Colonic mucosa (tissue), 4 donors: Measurements from ENCODE around the gene MGAM2. TPM values are rescaled to one million over a fixed set of nuclear protein-coding genes. Genes with fewer than 3 reads are reported as not detected.

ENCODE experiments used
- DNase-seq: peaks from one replicate; pipeline ENCODE4 v3.0.0-alpha.2; 2020
- H3K27ac ChIP-seq: fragments of 200-600 bp; one replicate; pipeline ENCODE4 v1.8.0; 2021
- H3K27me3 ChIP-seq: fragments of 200-600 bp; one replicate; pipeline ENCODE4 v1.8.0; 2021
- H3K36me3 ChIP-seq: fragments of 200-600 bp; one replicate; pipeline ENCODE4 v1.8.0; 2021
- H3K4me1 ChIP-seq: fragments of 200-600 bp; one replicate; pipeline ENCODE4 v1.8.0; 2021; ENCODE audit warnings: mild to moderate bottlenecking
- H3K4me3 ChIP-seq: fragments of 200-600 bp; one replicate; pipeline ENCODE4 v1.8.0; 2021
- H3K9ac ChIP-seq, 2 donors: one replicate each; pipeline ENCODE4 v1.7.0; 2013; ENCODE audit warnings: control low read depth in 2 of 2, low read depth in 2 of 2, low read length in 2 of 2
- H3K9me3 ChIP-seq: fragments of 200-600 bp; one replicate; pipeline ENCODE4 v1.8.0; 2021
- intact Hi-C: fragments of 100-400 bp; cut with DNase I; formaldehyde crosslinking; loops from one replicate; pipeline ENCODE4 v1.14.1; 2022
- total RNA-seq, 2 donors: library from RNA; stranded (reverse); fragmentation: NEBNext Ultra II Directional in 1 of 2; extraction: Animal tissue kit (Norgen Biotek cat#: 25700) in 1 of 2; gene quantifications; one replicate each; pipeline ENCODE4 v1.2.1, GENCODE V29; 2021
- TF ChIP-seq, protein P1 (sequence below): fragments of 200-600 bp; IDR thresholded peaks from one replicate; pipeline ENCODE4 v1.8.0; 2022; ENCODE audit warnings: antibody characterized with exemption, mild to moderate bottlenecking
- donor health status: healthy.
- donor health status: DM: no; HTN: no; CAD: no.
- donor health status: DM: no; HTN: no; CAD: no.

Gene MGAM2
- total RNA-seq, 2 donors from 2014 or later, result 7.5 to 26.4 TPM

DNA sequence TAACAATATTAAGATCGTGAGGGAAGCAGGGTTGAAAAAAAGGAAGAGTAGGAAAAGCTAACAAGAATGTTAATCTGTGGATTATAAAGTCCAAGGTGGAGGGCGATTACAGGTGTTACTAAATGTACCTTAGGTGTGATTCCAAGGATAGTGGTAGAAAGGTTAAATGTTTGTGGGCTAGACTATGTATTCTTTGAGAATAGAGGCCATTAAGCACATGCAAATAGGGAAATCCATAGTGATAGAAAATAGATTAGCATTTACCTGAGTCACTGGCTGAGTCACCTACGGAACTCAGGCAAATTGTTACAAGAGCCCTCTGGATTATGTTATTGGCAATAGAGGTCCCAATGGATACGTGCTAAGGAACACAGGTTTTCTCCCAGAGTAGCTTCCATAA lies 9.0 kb downstream of the MGAM2 start:
- intact Hi-C loops, result no loop called here
- Histone ChIP-seq H3K9ac (no peak overlapping the region), H3K27ac (peak overlapping the region; percentile 37), H3K36me3 (no peaks in the 10 kb centered on the region), H3K4me3 (no peak overlapping the region), H3K9me3 (no peaks in the 10 kb centered on the region), H3K27me3 (no peaks in the 10 kb centered on the region), H3K4me1 (no peaks in the 10 kb centered on the region)
- TF ChIP-seq, protein P1, sequence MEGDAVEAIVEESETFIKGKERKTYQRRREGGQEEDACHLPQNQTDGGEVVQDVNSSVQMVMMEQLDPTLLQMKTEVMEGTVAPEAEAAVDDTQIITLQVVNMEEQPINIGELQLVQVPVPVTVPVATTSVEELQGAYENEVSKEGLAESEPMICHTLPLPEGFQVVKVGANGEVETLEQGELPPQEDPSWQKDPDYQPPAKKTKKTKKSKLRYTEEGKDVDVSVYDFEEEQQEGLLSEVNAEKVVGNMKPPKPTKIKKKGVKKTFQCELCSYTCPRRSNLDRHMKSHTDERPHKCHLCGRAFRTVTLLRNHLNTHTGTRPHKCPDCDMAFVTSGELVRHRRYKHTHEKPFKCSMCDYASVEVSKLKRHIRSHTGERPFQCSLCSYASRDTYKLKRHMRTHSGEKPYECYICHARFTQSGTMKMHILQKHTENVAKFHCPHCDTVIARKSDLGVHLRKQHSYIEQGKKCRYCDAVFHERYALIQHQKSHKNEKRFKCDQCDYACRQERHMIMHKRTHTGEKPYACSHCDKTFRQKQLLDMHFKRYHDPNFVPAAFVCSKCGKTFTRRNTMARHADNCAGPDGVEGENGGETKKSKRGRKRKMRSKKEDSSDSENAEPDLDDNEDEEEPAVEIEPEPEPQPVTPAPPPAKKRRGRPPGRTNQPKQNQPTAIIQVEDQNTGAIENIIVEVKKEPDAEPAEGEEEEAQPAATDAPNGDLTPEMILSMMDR, result no peak
- no peak for DNase-seq

DNA sequence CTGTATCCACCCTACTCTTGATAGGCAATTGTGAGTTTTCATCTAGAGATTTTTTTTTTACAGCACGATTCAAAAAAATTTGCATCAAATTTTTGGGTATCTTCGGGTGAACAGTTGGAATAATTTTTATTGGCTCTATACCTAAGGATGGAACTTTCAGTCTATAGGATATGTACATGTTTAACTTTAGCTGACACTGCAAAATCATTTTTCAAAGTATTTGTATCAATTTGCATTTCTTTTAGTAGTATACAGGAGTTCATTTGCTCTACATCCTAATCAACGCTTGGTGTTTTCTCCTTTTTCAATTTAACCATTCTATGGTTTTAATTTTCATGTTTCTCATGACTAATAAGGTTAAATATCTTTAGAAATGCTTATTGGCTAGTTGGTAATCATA lies 11.7 kb downstream of the MGAM2 start:
- no peak for DNase-seq
- Histone ChIP-seq H3K9ac (no peak overlapping the region), H3K27me3 (no peaks in the 10 kb centered on the region), H3K27ac (no peak overlapping the region), H3K36me3 (no peaks in the 10 kb centered on the region), H3K4me1 (no peaks in the 10 kb centered on the region), H3K4me3 (no peak overlapping the region), H3K9me3 (no peaks in the 10 kb centered on the region)
- TF ChIP-seq, protein P1, result no peak
- intact Hi-C loops, result no loop called here

DNA sequence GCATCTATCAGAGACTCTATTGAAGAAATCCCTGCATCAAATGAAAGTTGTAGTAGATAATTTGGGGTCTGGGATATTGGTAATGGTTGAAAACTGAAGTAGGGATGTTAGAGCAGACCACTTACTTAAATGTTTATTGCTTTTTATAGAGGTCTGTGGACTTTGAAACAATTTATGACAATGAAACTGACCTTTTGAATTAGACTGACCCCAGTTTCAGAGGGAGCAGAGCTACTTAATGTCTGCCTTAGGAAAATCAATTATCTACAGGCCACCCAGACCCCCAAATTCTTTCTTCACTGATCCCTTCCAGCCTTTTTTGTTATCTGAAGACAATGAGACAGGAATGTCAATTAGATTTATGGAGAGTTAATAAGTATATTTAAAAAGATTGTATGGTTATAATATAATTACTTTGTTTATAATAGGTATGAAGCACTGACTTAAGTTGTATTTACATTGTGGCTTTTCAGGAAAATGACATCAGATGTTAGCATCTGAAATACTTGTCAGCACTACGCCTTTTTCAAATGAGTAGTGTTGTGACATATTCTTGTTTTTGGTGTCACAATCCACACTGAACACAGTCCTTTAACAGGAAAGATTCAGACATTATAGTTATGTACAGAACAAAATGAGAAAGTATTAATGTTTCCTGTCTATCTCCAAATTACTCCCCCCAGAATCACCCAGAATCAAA lies 13.9 kb downstream of the MGAM2 start:
- Histone ChIP-seq H3K36me3 (no peaks in the 10 kb centered on the region), H3K27me3 (no peaks in the 10 kb centered on the region), H3K9me3 (no peaks in the 10 kb centered on the region), H3K4me3 (no peak overlapping the region), H3K4me1 (no peaks in the 10 kb centered on the region), H3K27ac (no peak overlapping the region), H3K9ac (no peak overlapping the region)
- intact Hi-C loops, result no loop called here
- DNase-seq, result no peak
- TF ChIP-seq, protein P1, result no peak

DNA sequence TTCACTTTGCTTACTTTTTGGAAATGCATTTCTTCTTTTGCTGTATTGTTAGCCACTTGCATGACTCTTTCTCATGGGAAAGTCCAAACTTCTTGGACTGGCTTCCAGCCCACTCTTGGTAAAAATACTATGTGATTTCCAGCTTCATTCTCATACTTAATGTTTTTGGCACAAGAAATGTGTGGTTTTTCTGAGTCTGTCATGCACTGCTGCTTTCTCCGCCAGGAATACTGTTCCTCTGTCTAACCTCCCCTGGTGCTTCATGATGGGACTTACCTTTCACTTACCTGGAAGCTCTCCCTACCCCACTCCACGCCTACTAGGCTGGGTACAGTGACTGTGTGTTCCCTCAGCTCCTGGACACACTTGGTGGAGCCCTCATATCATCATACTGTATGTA lies 18.7 kb downstream of the MGAM2 start:
- Histone ChIP-seq H3K4me3 (no peak overlapping the region), H3K27ac (no peak overlapping the region), H3K9me3 (no peaks in the 10 kb centered on the region), H3K36me3 (no peaks in the 10 kb centered on the region), H3K9ac (no peak overlapping the region), H3K27me3 (no peaks in the 10 kb centered on the region), H3K4me1 (no peaks in the 10 kb centered on the region)
- intact Hi-C loops, result no loop called here
- TF ChIP-seq, protein P1, result no peak
- no peak for DNase-seq

DNA sequence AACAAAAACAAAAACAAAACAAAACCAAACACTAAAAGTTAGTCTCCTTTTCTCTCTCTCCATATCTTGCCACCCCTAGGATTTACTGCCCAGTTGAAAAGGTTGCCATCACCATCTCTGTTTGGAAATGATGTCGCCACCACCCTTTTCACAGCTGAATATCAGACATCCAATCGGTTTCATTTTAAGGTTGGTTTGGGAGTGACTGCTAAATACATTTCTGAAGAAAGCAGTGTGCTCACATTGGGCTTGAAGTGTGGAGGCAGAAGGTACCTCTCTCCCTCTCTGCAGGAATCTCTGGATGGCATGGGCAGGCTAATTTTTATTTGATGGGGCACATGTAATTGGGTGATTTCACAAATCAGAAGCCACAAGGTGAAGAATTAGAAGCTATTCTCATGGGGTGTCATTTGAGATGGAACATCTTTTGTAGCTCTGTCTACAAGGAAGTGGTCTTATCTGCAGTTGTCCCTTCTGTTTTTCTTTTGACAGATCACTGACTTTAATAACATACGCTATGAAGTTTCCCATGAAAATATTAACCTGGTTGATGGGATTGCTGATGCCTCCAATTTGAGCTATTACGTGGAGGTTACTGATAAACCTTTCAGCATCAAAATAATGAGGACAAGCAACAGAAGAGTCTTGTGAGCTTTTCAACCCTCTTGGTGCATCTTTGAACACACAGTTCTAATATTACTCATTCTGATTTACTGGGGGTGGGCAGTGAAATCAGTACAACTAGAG lies 20.1 kb downstream of the MGAM2 start:
- Histone ChIP-seq H3K27ac (no peak overlapping the region), H3K4me3 (no peak overlapping the region), H3K36me3 (no peaks in the 10 kb centered on the region), H3K9ac (no peak overlapping the region), H3K4me1 (no peaks in the 10 kb centered on the region), H3K27me3 (no peaks in the 10 kb centered on the region), H3K9me3 (no peaks in the 10 kb centered on the region)
- TF ChIP-seq, protein P1, result no peak
- intact Hi-C loops, result no loop called here
- DNase-seq, result no peak
